Panc1 (cell line): ENCODE results near the gene MFAP1. TPM values are rescaled to one million over a fixed set of nuclear protein-coding genes. Genes with fewer than 3 reads are reported as not detected.
"Not testable (repeated sequence)": the region's sequence is repeated elsewhere in the genome, so short reads cannot be mapped to it uniquely, and the experiment has no call there.

ENCODE experiments used
- ATAC-seq: fragments of 200-7000 bp; cut with Tn5 transposase; 2 replicates; pipeline ENCODE4 v1.9.1; 2020; ENCODE audit warnings: mild to moderate bottlenecking, moderate library complexity
- BruUV-seq: library from RNA; stranded (reverse); fragments of 400-500 nt; replicated peaks from 2 replicates; lab custom pipeline; 2021; lab: Mats Ljungman, UMichigan
- CTCF ChIA-PET: fragments of 300-600 bp; sonication (Branson Sonifier 250); formaldehyde crosslinking; loops from one replicate; lab custom pipeline; 2022; ENCODE audit warnings: antibody characterized with exemption; lab: Charles Lee
- POLR2A ChIA-PET: fragments of 300-600 bp; sonication (Branson Sonifier 250); formaldehyde crosslinking; loops from one replicate; lab custom pipeline; 2022; ENCODE audit warnings: antibody characterized with exemption; lab: Charles Lee
- DNase-seq: peaks from one replicate; pipeline ENCODE4 v3.0.0-alpha.2; 2010; ENCODE audit warnings: low read depth, low spot score
- H3K27ac ChIP-seq: 2 replicates; pipeline ENCODE4 v1.5.1; 2011; ENCODE audit warnings: mild to moderate bottlenecking, low read length, inconsistent platforms
- H3K27me3 ChIP-seq: fragments of 200-500 bp; sonication (Bioruptor generic); 2 replicates; pipeline ENCODE4 v1.6.0; 2014; ENCODE audit warnings: low read length, inconsistent platforms; ENCODE audit not compliant: control insufficient read depth, insufficient read depth
- H3K36me3 ChIP-seq: fragments of 200-500 bp; sonication (Bioruptor generic); 2 replicates; pipeline ENCODE4 v1.5.1; 2014; ENCODE audit warnings: inconsistent platforms, mild to moderate bottlenecking, low read length, moderate library complexity; ENCODE audit not compliant: control insufficient read depth, insufficient read depth
- H3K4me1 ChIP-seq: 2 replicates; pipeline ENCODE4 v1.5.1; 2011; ENCODE audit warnings: inconsistent platforms, mild to moderate bottlenecking, low read length, moderate library complexity; ENCODE audit not compliant: control insufficient read depth, insufficient read depth
- H3K4me3 ChIP-seq, 2 experiments: 2 replicates each; pipeline ENCODE4 v1.5.1; 2011 to 2012; ENCODE audit warnings: low read depth in 2 of 2, low read length in 2 of 2, mild to moderate bottlenecking in 2 of 2, inconsistent platforms in 1 of 2, moderate library complexity in 1 of 2
- H3K9me3 ChIP-seq: fragments of 200-500 bp; sonication (Bioruptor generic); 2 replicates; pipeline ENCODE4 v1.5.1; 2014; ENCODE audit warnings: low read depth, mild to moderate bottlenecking, inconsistent platforms, low read length, moderate library complexity; ENCODE audit not compliant: control insufficient read depth, insufficient read depth
- POLR2AphosphoS5 ChIP-seq: IDR thresholded peaks from 2 replicates; pipeline ENCODE4 v1.6.1; 2012; ENCODE audit warnings: mild to moderate bottlenecking, low read depth, low read length, moderate library complexity
- SIN3A ChIP-seq: IDR thresholded peaks from 2 replicates; pipeline ENCODE4 v1.6.1; 2012; ENCODE audit warnings: low read depth, mild to moderate bottlenecking, low read length, moderate library complexity, borderline replicate concordance; ENCODE audit not compliant: insufficient read depth
- TCF7L2 ChIP-seq: IDR thresholded peaks from 2 replicates; pipeline ENCODE4 v1.6.1; 2011; ENCODE audit warnings: mild to moderate bottlenecking, low read depth, low read length, inconsistent platforms
- in situ Hi-C: cut with HindIII; loops from 2 replicates; pipeline ENCODE4 v1.10.0; 2016; ENCODE audit warnings: low sequenced_read_pairs, low pct_unique_long_range_greater_than_20kb
- intact Hi-C: fragments of 100-400 bp; cut with micrococcal nuclease; formaldehyde crosslinking; loops from one replicate; pipeline ENCODE4 v1.10.0; 2022; ENCODE audit not compliant: unreplicated experiment
- total RNA-seq: library from RNA; stranded (reverse); gene quantifications from one replicate; pipeline ENCODE4 v1.2.1, GENCODE V29; 2021; ENCODE audit not compliant: unreplicated experiment
- TF ChIP-seq, protein P1 (sequence below): fragments of 450-650 bp; IDR thresholded peaks from 2 replicates; pipeline ENCODE4 v1.5.1; 2017; ENCODE audit warnings: mild to moderate bottlenecking
- TF ChIP-seq, protein P2 (sequence below), 2 experiments: IDR thresholded peaks; 2 replicates each; pipeline ENCODE4 v1.6.1; 2011 to 2012; ENCODE audit warnings: low read depth in 2 of 2, control low read depth in 1 of 2, low read length in 1 of 2, mild to moderate bottlenecking in 1 of 2, moderate library complexity in 1 of 2; ENCODE audit not compliant: insufficient read depth in 1 of 2

The MFAP1 gene
- total RNA-seq, 1 experiment from 2014 or later, result 29.7 TPM

DNA sequence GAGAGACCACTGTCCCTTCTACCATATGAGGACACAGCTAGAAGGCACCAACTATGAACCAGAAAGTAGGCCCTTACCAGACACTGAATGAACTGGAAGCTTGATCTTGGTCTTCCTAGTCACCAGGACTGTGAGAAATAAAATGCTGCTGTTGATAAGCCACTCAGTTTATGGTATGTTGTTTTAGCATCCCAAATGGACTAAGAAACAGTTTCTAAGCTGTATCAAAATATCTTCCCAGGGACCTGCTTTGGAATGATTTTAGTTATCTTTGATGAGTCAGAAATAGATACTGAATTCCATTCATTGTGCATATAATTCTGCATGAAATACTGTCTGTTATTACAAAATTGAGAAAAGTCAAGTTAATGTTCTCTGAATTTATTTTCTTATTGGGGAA, 20.9 kb upstream of the MFAP1 start:
- ATAC-seq (no peak), DNase-seq (no peak)
- no peaks in the 10 kb centered on the region for H3K9me3 ChIP-seq
- in situ Hi-C loops (no loop called here), intact Hi-C loops (no loop called here)
- peaks cover 13% of the 10 kb centered on the region; the same call in 1 of the 2 replicates for H3K36me3 ChIP-seq
- no peak overlapping the region for H3K27ac ChIP-seq
- no TSS peak for BruUV-seq
- CTCF ChIA-PET, result no interaction called here
- H3K4me3 ChIP-seq, result no peak overlapping the region
- no peak for TF ChIP-seq TCF7L2
- TF ChIP-seq POLR2AphosphoS5, result no peak
- TF ChIP-seq, protein P1, sequence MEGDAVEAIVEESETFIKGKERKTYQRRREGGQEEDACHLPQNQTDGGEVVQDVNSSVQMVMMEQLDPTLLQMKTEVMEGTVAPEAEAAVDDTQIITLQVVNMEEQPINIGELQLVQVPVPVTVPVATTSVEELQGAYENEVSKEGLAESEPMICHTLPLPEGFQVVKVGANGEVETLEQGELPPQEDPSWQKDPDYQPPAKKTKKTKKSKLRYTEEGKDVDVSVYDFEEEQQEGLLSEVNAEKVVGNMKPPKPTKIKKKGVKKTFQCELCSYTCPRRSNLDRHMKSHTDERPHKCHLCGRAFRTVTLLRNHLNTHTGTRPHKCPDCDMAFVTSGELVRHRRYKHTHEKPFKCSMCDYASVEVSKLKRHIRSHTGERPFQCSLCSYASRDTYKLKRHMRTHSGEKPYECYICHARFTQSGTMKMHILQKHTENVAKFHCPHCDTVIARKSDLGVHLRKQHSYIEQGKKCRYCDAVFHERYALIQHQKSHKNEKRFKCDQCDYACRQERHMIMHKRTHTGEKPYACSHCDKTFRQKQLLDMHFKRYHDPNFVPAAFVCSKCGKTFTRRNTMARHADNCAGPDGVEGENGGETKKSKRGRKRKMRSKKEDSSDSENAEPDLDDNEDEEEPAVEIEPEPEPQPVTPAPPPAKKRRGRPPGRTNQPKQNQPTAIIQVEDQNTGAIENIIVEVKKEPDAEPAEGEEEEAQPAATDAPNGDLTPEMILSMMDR, result no peak
- TF ChIP-seq, protein P2, sequence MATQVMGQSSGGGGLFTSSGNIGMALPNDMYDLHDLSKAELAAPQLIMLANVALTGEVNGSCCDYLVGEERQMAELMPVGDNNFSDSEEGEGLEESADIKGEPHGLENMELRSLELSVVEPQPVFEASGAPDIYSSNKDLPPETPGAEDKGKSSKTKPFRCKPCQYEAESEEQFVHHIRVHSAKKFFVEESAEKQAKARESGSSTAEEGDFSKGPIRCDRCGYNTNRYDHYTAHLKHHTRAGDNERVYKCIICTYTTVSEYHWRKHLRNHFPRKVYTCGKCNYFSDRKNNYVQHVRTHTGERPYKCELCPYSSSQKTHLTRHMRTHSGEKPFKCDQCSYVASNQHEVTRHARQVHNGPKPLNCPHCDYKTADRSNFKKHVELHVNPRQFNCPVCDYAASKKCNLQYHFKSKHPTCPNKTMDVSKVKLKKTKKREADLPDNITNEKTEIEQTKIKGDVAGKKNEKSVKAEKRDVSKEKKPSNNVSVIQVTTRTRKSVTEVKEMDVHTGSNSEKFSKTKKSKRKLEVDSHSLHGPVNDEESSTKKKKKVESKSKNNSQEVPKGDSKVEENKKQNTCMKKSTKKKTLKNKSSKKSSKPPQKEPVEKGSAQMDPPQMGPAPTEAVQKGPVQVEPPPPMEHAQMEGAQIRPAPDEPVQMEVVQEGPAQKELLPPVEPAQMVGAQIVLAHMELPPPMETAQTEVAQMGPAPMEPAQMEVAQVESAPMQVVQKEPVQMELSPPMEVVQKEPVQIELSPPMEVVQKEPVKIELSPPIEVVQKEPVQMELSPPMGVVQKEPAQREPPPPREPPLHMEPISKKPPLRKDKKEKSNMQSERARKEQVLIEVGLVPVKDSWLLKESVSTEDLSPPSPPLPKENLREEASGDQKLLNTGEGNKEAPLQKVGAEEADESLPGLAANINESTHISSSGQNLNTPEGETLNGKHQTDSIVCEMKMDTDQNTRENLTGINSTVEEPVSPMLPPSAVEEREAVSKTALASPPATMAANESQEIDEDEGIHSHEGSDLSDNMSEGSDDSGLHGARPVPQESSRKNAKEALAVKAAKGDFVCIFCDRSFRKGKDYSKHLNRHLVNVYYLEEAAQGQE (IDR thresholded peaks at IDR 0.05; ENCODE audit: insufficient read depth in 1 of 2, low read depth in 2 of 2, low read length in 1 of 2), result no peak
- no peak for TF ChIP-seq SIN3A
- H3K27me3 ChIP-seq, result no peaks in the 10 kb centered on the region
- POLR2A ChIA-PET, result interaction anchor here (0.7 kb wide), 1 partner anchor 345 kb away, joined by 5 read pairs; no protein-coding TSS in a partner anchor
- no peaks in the 10 kb centered on the region for H3K4me1 ChIP-seq

DNA sequence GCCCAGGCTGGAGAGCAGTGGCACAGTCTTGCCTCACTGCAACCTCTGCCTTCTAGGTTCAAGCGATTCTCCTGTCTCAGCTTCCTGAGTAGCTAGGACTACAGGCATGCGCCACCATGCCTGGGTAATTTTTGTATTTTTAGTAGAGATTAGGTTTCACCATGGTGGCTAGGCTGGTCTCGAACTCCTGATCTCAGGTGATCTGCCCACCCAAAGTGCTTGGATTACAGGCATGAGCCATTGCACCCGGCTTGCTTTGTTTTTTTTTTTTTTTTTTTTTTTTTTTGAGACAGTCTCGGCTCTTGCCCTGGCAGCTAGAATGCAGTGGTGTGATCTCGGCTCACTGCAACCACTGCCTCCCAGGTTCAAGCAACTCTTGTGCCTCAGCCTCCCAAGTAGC, 8.0 kb upstream of the MFAP1 start:
- ATAC-seq, H3K4me3 ChIP-seq, in situ Hi-C loops, H3K27ac ChIP-seq, BruUV-seq, POLR2A ChIA-PET, H3K4me1 ChIP-seq, intact Hi-C loops, H3K36me3 ChIP-seq, H3K27me3 ChIP-seq, H3K9me3 ChIP-seq, DNase-seq: not testable (repeated sequence)
- CTCF ChIA-PET, result interaction anchor here (0.7 kb wide), 1 partner anchor 159 kb away, joined by 6 read pairs; no protein-coding TSS in a partner anchor

DNA sequence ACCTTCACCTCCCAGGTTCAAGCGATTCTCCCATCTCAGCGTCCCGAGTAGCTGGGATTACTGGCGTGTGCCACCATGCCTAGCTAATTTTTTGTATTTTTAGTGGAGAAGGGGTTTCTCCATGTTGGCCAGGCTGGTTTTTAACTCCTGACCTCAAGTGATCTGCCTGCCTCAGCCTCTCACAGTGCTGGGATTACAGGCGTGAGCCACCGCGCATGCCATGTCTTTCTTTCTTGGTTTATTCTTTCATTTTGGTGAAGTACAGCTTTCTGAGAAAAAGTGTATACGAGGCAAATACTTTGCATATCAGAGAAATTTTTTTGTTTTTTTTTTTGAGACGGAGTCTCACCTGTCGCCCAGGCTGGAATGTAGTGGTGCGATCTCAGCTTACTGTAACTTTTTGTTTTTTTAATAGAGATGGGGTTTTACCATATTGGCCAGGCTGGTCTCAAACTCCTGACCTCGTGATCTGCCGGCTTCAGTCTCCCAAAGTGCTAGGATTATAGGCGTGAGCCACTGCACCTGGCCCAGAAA, 7.1 kb upstream of the MFAP1 start:
- H3K27me3 ChIP-seq, in situ Hi-C loops, H3K9me3 ChIP-seq, H3K27ac ChIP-seq, DNase-seq, BruUV-seq, intact Hi-C loops, H3K36me3 ChIP-seq, H3K4me1 ChIP-seq, ATAC-seq, H3K4me3 ChIP-seq: not testable (repeated sequence)
- ChIA-PET CTCF (interaction anchor here (0.5 kb wide), 1 partner anchor 697 kb away, joined by 4 read pairs; no protein-coding TSS in a partner anchor), POLR2A (interaction anchor here (0.7 kb wide), 1 partner anchor 727 kb away, joined by 3 read pairs; no protein-coding TSS in a partner anchor)

DNA sequence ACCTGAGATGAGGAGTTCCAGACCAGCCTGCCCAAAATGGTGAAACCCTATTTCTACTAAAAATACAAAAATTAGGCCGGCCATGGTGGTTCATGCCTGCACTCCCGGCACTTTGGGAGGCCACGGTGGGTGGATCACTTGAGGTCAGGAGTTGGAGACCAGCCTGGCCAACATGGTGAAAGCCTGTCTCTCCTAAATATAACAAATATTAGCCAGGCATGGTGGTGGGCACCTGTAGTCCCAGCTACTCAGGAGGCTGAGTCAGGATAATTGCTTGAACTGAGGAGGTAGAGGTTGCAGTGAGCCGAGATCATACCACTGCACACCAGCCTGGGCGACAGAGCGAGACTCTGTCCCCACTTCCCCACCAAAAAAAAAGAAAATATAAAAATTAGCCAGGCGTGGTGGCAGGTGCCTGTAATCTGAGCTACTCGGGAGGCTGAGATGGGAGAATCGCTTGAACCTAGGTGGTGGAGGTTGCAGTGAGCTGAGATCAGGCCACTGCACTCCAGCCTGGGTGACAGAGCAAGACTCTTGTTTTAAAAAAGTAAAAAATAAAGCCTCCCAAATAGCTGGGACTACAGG, 6.3 kb upstream of the MFAP1 start:
- H3K9me3 ChIP-seq, in situ Hi-C loops, H3K27ac ChIP-seq, H3K27me3 ChIP-seq, H3K36me3 ChIP-seq, H3K4me1 ChIP-seq, intact Hi-C loops, CTCF ChIA-PET, H3K4me3 ChIP-seq, POLR2A ChIA-PET, BruUV-seq, ATAC-seq, DNase-seq: not testable (repeated sequence)

DNA sequence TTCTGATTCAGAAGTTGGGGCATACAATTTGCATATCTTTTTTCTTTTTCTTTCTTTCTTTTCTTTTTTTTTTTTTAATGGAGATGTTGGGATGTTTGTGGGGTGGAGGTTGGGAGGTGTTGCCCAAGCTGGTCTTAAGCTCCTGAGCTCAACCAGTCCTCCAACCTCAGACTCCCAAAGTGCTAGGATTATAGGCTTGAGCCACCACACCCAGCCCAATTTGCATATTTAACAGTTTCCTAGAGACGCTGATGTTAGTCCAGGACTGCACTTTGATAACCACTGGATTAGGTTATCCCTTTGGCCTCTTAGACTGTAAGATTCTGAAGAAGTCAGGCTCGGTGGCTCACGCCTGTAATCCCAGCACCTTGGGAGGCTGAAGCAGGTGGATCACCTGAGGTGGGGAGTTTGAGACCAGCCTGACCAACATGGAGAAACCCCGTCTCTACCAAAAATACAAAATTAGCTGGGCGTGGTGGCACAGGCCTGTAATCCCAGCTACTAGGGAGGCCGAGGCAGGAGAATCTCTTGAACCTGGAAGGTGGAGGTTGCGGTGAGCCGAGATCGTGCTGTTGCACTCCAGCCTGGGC, 5.6 kb upstream of the MFAP1 start:
- in situ Hi-C loops, POLR2A ChIA-PET, H3K4me1 ChIP-seq, H3K9me3 ChIP-seq, BruUV-seq, H3K4me3 ChIP-seq, intact Hi-C loops, H3K36me3 ChIP-seq, DNase-seq, H3K27ac ChIP-seq, H3K27me3 ChIP-seq, ATAC-seq: not testable (repeated sequence)
- CTCF ChIA-PET, result interaction anchor here (0.6 kb wide), 1 partner anchor 708 kb away, joined by 5 read pairs; no protein-coding TSS in a partner anchor
